22Rv1 (cell line): Measurements from ENCODE around the gene KLK3.

ENCODE experiments used
- H3K27ac ChIP-seq: fragments of 450-650 bp; 2 replicates; pipeline ENCODE4 v1.5.1; 2017
- ZFX ChIP-seq: fragments of 450-650 bp; IDR thresholded peaks from 2 replicates; pipeline ENCODE4 v1.6.1; 2017; ENCODE audit warnings: antibody characterized with exemption, borderline replicate concordance
- TF ChIP-seq, protein P1 (sequence below): fragments of 450-650 bp; IDR thresholded peaks from 2 replicates; pipeline ENCODE4 v1.5.1; 2017; ENCODE audit warnings: mild to moderate bottlenecking

Gene KLK3

DNA sequence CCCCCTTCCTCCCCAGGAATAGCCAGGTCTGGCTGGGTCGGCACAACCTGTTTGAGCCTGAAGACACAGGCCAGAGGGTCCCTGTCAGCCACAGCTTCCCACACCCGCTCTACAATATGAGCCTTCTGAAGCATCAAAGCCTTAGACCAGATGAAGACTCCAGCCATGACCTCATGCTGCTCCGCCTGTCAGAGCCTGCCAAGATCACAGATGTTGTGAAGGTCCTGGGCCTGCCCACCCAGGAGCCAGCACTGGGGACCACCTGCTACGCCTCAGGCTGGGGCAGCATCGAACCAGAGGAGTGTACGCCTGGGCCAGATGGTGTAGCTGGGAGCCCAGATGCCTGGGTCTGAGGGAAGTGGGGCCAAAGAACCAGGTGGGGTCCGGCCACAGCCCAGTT lies 21.7 kb downstream of the KLK3 start:
- peak overlapping the region; percentile 100 for H3K27ac ChIP-seq
- TF ChIP-seq ZFX = no peak
- TF ChIP-seq, protein P1, sequence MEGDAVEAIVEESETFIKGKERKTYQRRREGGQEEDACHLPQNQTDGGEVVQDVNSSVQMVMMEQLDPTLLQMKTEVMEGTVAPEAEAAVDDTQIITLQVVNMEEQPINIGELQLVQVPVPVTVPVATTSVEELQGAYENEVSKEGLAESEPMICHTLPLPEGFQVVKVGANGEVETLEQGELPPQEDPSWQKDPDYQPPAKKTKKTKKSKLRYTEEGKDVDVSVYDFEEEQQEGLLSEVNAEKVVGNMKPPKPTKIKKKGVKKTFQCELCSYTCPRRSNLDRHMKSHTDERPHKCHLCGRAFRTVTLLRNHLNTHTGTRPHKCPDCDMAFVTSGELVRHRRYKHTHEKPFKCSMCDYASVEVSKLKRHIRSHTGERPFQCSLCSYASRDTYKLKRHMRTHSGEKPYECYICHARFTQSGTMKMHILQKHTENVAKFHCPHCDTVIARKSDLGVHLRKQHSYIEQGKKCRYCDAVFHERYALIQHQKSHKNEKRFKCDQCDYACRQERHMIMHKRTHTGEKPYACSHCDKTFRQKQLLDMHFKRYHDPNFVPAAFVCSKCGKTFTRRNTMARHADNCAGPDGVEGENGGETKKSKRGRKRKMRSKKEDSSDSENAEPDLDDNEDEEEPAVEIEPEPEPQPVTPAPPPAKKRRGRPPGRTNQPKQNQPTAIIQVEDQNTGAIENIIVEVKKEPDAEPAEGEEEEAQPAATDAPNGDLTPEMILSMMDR = no peak

DNA sequence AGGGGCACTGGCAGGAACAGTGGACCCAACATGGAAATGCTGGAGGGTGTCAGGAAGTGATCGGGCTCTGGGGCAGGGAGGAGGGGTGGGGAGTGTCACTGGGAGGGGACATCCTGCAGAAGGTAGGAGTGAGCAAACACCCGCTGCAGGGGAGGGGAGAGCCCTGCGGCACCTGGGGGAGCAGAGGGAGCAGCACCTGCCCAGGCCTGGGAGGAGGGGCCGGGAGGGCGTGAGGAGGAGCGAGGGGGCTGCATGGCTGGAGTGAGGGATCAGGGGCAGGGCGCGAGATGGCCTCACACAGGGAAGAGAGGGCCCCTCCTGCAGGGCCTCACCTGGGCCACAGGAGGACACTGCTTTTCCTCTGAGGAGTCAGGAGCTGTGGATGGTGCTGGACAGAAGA lies 22.6 kb downstream of the KLK3 start:
- no peak for TF ChIP-seq ZFX
- TF ChIP-seq, protein P1 = no peak
- peak overlapping the region; percentile 100 for H3K27ac ChIP-seq

DNA sequence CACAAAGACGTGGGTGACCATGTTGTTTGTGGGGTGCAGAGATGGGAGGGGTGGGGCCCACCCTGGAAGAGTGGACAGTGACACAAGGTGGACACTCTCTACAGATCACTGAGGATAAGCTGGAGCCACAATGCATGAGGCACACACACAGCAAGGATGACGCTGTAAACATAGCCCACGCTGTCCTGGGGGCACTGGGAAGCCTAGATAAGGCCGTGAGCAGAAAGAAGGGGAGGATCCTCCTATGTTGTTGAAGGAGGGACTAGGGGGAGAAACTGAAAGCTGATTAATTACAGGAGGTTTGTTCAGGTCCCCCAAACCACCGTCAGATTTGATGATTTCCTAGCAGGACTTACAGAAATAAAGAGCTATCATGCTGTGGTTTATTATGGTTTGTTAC lies 24.1 kb downstream of the KLK3 start:
- TF ChIP-seq, protein P1 = no peak
- no peak for TF ChIP-seq ZFX
- H3K27ac ChIP-seq = peak overlapping the region; percentile 100

DNA sequence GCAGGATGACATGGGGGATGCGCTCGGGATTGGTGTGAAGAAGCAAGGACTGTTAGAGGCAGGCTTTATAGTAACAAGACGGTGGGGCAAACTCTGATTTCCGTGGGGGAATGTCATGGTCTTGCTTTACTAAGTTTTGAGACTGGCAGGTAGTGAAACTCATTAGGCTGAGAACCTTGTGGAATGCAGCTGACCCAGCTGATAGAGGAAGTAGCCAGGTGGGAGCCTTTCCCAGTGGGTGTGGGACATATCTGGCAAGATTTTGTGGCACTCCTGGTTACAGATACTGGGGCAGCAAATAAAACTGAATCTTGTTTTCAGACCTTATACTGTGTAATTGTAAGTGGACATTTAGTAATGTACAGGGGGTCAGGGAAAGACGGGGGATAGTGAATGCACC lies 25.5 kb downstream of the KLK3 start:
- H3K27ac ChIP-seq = peak overlapping the region; percentile 100
- no peak for TF ChIP-seq ZFX
- TF ChIP-seq, protein P1 = no peak

DNA sequence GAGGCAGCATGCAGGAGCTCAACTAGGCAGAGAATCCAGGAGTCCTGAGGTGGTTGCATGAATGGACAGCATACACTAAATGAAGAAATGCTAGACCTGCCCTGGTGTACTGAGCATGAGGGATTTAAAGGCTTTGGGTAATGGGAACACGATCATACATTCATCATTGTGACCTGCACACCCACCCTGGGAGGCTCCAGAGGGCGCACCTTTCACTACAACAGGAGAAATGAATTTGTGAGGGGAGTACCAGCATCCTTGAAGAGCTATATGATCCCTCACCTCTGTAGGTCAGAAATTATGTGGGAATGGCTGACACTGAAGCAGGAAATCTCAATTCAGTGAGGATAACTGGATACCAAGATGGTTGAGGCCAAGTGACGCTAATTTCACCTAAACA lies 27.5 kb downstream of the KLK3 start:
- TF ChIP-seq, protein P1 = no peak
- no peak for TF ChIP-seq ZFX
- H3K27ac ChIP-seq = peak overlapping the region; percentile 100

DNA sequence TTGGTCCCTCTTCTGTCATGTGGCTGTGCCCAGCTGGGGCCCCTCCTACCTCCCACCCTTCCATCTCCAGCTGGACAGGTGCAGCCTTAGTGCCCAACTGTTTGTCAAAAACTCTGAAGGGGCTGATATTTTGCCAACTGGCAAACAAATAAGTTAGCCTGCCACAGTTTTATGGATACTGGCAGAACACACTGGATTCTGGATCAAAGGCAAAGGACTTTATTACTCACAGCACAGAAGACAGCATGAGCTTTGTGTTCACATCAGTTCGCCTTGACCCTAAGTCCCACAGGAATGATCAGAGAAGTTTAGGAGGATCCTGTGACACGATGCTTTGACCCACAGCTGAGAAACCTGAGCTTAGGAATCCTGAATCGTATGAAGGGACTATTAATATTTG lies 34.9 kb downstream of the KLK3 start:
- peak overlapping the region; percentile 99 for H3K27ac ChIP-seq
- TF ChIP-seq, protein P1 = no peak

DNA sequence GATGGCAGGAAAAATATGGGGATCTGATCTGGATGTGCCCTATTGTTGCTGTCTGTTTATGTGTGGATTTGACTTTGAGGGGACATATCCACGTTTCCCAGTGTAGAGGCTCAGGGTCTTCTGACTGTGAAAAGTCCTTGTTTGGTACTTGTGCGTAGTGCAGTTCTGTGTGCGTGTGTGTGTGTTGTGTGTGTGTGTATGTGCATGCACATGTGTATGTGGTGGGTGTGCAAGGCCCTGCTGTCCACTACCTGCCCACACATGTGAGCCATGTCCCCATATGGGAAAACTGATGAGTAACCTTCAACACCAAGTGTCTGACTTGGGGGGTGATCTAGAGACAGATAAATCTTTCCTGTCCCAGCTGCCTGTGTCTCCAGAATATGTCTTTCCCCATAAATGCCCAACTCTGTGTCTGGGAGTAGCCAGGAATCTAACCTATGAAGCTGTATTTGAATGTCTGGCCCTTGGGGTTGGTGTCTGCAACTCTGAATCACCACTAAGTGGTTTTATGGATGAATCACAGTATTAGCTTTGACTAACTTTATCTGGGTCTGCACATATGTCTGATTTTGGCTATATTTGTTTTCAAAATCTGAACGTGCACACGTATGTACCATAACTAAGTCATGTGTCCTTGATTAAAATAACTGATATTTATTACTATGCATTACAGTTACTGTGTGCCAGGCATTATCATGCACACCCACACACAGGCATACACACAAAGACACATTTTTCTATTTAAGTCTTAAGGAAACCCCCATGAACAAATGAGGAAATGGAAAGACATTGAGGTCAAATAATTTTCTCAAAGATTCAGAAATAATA lies 35.9 kb downstream of the KLK3 start:
- TF ChIP-seq ZFX = no peak
- peak overlapping the region; percentile 99 for H3K27ac ChIP-seq

DNA sequence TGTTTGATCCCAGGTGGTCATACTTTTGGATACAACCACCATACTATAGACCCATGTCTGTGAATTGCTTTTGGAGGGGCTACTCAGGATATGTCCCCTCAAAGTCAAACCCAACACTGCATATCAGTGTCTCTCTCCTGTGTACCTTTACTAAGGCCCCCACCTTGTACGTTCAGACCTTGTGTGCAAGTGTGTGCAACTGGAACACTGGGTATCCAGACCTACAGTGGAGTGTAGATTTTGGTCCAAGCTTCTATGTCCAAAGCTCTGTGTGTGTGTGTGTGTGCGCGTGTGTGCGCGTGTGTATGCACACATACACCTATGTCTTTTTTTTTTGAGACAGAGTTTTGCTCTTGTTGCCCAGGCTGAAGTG lies 36.5 kb downstream of the KLK3 start:
- peak overlapping the region; percentile 99 for H3K27ac ChIP-seq
- TF ChIP-seq ZFX = no peak
- TF ChIP-seq, protein P1 = no peak
